Posterior vena cava (tissue), 2 donors: ENCODE measurements around the gene PARVB. TPM values are rescaled to one million over a fixed set of nuclear protein-coding genes. Genes with fewer than 3 reads are reported as not detected.

ENCODE experiments used
- DNase-seq: peaks from one replicate; pipeline ENCODE4 v3.0.0-alpha.2; 2020; ENCODE audit warnings: low spot score
- intact Hi-C, 2 donors: fragments of 100-400 bp; cut with DNase I; formaldehyde crosslinking; loops; one replicate each; pipeline versions ENCODE4 v1.14.1 to v1.14.2; 2022 to 2023
- total RNA-seq, 2 donors: library from RNA; stranded (reverse); fragmentation: NEBNext Ultra II Directional; extraction: Animal tissue kit (Norgen Biotek cat#: 25700); gene quantifications; one replicate each; pipeline ENCODE4 v1.2.1, GENCODE V29; 2021
- donor health status: DM: yes; HTN: yes; CAD: no.
- donor health status: DM: yes; HTN: yes; CAD: no.

PARVB gene
- total RNA-seq, 2 donors from 2014 or later: 49.6 to 51.1 TPM

DNA sequence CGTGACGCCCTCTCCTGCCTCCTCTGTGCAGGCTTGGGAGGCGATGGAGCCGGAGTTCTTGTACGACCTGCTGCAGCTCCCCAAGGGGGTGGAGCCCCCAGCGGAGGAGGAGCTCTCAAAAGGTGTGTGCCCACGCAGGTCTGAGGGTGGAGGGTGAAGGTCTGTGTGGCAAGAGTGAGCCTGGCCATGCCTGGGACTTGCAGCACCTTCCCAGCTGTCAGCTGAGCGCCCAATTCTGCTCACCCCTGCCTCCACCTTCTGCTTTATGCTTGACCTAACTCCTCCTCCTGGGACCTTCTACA, 159.1 kb downstream of the PARVB start:
- no peak for DNase-seq
- intact Hi-C loops: no loop called here

DNA sequence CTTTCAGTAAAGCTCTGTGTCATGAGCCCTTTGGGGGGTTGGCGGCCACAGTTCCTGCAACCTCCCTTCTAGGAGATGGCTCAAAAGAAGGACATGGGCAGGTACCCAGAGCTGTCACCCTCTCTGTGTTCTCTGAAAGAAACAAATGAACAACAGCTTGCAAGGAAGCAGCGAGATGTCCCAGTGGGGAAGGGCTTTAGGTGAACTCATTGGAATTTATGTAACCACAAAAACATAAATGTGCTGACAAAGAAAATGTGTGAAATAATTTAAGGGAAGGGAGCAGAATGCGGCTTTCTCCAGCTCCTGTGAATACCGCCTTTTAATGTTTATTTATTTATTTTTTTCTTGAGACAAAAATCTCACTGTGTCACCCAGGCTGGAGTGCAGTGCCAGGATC, 159.9 kb downstream of the PARVB start:
- intact Hi-C loops: no loop called here
- no peak for DNase-seq

DNA sequence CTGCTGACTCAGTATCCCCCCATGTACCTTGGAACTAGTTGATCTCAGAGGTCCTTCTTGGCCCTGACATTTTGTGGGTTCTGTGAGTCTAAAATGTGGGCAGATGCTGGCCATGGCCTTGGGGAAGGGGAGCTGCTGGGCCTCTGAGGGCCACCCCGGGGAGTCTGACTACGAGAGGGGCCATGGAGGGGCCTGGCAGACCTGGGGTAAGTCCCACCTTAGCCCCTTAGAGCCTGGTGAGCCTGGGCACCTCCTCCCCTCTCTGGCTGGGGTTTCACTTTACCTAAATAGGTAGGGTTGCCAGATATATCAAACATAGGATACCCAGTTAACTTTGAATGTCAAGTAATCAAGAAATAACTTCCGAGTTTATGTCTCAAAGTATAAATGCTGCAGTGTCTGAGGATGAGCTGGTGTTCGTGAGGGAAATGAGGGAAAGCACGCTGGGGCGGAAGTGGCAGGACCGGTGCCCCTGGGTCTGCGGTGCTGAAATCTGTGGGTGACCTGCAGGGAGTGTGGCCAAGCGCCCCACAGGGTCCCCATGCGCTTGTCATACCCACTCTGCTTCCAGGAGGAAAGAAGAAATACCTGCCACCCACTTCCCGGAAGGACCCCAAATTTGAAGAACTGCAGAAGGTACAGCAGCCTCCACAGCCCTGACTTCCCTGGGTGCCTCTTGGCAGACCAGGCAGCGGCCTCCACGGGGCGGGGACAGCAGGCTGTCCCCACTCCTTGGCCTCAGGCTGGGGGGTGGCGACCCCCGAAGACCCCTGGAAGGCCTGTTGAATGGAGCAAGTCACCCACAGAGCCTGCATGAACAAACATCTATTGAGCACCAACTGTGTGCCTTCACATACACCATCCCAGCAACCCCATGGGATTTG, 161.4 kb downstream of the PARVB start:
- DNase-seq: peak; percentile 62

DNA sequence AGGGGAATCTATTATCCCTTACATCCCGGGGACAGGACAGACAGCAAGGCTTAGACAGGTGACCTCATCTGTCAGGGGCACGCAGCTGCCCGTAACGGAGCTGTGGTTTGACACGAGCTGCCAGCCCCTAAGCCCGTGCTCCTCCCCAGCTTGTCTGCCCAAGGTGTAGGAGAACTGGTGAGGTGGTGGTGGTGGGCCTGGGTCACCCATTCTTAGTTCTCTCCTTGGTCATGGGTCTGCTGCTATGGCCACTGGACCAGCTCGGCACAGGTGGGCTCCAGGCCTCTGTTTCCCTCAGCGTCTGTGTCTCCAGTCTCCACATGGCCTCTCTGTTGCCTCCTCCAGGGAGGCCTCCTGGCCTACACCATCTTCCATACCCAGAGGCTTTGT, 162.0 kb downstream of the PARVB start:
- intact Hi-C loops: no loop called here
- DNase-seq: peak; percentile 28

More for the DNA sequence above, 161.4 kb downstream of the PARVB start:
- intact Hi-C loops: no loop called here

DNA sequence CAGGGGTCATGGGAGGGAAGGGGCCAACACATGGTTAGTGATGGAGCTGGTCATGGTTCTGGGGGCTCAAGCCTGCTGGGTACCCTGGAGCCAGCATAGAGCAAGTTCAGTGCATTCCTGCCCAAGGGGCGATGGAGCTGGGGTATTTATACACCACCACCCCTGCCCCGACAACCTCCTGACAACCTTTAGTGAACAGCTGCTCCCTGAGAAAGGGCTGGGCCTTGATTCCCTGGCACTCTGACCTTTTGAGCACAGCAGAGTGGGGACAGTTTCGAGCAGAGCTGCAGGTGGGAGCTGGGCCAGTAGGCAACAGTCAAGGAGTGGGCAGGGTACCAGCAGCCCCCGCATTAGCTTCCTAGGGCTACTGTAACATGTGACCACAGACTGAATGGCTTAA, 162.6 kb downstream of the PARVB start:
- intact Hi-C loops: no loop called here
- peak; percentile 62 for DNase-seq

DNA sequence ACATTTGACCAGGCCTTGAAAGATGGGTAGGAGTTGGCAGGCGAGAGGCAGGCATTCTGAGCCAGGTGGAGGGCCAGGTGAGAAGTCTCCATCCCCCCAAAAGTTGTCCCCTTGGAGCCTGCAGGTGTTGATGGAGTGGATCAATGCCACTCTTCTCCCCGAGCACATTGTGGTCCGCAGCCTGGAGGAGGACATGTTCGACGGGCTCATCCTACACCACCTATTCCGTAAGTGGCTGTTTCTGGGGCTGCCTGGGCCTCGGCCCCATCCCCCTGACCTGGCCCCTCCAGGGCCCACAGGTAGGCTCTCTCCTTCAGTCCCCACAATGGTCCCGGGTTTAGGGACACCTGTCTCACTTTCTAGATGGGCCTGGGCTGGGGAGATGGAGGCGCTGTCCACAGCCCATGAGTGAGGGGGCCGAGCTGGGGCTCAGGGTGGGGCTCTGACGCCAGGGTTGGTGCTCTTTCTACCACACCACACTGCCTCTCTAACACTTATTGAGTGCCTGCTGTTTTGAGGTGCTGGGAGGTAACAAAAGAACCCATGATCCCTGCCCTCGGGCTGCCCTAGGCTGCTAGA, 163.6 kb downstream of the PARVB start:
- intact Hi-C loops: no loop called here
- peak; percentile 64 for DNase-seq

DNA sequence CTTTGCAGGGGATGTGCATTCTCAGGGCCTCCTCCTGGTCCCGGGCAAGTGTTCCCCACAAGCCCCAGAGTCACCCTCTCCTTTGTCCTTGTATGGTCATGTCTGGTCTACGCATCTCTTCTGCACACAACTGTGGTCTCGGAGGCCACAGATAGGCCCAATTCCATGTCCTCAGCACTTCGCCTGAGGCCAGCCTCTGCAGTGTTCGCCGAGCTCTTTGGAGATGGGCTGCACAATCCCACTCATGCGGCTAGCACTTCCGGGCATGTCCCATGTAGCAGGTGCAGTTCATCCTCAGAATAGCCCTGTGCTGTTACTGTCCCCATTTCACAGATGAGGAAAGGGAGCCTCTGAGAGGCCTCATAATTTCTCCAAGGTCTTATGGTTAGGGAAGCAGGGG, 164.2 kb downstream of the PARVB start:
- no peak for DNase-seq
- intact Hi-C loops: no loop called here

DNA sequence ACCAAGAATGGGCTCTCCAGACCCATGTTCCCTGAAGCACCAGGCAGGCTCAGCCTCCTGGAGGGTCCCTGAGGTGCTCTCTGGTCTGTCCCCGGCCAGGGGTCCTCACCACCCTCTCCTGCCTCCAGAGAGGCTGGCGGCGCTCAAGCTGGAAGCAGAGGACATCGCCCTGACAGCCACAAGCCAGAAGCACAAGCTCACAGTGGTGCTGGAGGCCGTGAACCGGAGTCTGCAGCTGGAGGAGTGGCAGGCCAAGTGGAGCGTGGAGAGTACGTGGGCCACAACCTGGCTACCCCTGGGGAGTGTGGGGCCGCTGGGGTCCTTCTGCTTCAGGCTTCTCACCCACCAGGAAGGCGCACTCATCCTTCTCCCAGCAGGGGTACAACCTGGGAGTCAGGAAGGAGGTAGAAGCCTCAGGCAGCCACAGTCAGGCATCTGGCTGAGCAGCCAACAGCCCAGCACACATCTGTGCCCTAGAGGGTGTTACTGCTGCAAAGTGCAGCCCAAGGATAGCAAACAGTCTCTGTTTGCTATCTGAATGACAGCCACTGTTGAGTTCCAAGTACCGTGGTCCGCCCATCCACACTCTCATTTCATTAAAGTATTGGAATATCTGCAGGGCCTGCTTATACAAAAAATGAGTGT, 165.0 kb downstream of the PARVB start:
- no peak for DNase-seq
- intact Hi-C loops: no loop called here

DNA sequence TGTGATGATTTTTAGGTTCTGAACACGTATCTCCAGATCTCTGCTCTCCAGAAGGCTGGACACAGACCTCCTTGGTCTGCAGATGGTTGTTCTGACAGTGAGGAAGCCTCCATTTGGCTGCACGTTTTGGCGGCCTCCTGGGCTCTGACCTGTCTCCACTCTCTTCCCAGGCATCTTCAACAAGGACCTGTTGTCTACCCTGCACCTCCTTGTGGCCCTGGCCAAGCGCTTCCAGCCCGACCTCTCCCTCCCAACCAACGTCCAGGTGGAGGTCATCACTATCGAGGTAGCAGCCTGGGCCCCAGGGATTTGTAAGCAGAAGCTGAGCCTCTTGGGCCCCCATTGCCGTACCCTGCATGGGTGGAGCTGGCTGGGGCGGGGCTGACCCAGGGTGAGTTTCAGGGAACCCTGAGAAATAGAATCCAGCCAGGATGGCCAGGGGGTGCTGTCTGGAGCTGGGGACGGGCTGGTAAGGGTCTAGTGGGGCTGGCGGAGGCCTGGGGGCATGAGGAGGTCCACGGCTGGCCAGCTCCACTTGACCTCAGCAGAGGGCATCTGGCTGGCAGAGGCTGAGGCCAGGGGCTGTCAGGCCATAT, 166.4 kb downstream of the PARVB start:
- DNase-seq: no peak
- intact Hi-C loops: no loop called here

DNA sequence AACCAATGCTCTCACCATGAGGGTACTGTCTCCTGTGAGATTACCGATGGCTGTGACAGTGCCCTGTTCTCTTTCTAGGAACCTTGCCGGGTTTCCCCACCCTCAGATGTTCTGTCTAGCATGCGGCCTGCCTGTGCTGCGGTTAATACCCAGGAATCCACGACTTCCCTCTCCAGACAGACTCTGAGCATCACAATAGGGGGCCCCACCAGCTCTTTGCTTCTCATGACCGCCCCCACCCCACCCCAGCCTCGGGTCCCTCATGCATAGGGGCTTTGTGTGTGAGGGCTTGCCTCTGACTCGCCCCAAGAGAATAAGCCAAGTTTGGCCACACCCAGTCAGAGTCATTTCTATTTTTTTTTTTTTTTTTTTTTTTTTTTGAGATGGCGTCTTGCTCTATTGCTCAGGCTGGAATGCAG, 166.9 kb downstream of the PARVB start:
- no peak for DNase-seq
- intact Hi-C loops: no loop called here

DNA sequence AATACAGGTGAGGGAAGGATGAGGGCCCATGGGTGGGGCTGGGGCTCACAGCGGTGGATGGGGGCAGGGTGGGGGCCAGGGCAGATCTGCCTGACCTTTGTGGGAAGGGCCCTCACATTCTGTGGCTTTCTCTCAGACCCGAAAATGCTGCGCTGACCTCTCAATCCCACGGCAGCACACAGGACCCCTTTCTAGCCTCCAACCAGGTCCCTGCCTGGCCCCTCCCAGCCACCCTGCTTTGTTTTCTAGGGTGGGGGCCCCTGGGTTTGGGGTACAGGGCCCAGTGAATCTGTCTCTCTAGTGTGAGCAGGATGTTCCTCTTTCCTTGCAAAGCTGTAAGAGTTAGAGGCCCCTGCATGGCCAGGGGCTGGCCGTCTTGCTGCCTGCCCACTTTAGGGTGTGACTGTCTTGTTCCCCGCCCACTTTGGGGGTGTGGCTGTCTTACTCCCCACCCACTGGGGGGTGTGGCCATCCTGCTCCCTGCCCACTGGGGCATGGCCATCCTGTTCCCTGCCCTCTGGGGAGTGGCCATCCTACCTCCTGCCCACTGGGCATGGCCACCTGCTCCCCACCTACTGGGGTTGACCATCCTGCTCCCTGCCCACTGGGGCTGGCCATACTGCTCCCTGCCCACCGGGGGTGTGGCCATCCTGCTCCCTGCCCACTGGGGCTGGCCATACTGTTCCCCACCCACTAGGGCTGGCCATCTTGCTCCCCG, 168.2 kb downstream of the PARVB start:
- DNase-seq: no peak
- intact Hi-C loops: no loop called here

DNA sequence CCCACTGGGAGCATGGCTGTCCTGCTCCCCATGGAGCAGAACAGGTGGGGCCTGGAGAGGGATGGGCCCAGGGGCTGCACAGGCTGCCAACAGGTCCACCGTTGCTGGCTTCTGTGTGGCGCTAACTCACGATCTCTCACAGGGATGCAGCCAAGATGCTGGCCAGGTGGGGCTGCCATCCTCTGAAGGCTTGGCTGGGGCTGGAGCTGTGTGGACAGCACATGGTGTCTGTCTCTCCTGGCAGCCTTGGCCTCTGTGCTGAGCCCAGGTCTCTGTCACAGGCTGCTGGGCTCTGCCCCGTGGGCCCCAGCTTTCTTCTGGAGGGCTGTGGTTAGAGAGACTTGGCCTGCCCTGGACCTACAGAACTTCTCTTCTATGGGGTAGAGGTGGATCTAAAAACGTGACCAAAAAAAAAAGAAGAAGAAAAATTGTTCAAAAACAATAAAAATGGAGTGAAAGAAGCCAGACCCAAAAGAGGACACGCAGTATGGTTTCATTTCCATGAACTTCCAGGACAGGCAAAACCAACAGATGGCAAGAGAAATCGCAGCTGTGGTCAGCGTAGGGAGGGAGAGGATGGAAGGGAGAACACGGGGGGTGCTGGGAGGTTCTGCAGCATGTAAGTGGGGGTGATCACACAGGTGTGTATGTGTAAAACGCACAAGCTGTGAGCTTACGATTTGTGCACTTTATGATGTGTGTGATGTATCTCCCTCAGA, 168.9 kb downstream of the PARVB start:
- intact Hi-C loops: no loop called here
- DNase-seq: no peak

DNA sequence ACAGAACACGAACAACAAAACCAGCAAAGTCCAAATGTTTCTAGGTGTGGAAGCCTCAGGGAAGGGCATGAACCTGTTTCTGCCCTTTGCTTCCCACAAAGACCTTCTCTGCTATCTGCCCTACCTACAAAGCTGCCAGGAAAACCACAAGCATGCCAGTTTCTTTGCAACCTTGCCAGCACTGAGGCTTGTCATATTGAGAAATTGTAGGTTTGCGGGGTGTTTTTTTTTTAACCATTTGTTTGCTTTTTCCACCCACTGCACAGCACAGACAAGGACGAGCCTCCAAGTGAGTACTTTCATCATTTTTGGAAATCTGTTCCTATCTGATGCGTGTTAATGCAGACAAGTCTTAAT, 169.4 kb downstream of the PARVB start:
- DNase-seq: no peak
- intact Hi-C loops: no loop called here

DNA sequence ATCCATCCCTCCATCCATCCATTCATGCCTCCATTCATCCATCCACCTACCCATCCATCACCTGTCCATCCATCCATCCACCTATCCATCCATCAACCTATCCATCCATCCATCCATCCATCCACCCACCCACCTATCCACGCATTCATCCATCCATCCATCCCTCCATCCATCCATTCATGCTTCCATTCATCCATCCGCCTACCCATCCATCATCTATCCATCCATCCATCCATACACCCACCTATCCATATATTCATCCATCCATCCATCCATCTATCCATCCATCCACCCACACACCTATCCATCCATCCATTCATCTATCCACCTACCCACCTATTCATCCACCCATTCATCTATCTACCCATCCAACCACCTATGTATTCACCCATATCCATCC, 170.5 kb downstream of the PARVB start:
- DNase-seq: no peak
- intact Hi-C loops: no loop called here

DNA sequence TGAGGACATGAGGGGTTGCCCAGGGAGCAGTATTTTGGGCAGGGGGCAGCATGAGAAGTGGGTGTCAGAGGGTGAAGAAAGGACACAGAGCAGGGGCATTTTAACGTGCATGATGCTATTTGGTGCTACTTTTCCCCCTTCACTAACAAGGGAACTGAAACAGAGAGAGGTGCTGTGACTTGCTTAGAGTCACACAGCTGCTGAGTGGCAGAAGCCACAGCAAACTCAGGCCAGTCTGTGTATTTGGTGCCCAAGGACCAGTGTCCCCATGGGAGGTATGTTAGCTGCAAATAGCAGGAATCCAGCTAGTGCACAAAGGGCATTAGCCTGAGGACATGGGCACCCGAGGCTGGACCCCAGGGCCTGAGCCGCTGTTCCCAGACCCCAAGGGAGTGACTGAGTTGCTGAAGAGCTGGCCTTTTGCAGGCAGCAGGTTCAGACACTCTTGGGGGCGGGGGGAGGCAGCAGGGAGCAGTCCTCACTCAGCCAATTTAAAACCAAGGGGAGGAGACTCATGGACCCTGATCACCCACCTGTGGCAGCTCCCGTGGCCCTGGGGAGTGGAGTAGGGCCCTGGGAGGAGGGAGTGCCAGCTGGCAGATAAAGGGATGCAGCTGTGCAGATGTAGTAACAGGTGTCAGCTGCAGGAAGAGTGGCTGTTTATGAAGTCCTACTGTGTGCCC, 171.2 kb downstream of the PARVB start:
- intact Hi-C loops: no loop called here
- peak; percentile 71 for DNase-seq

DNA sequence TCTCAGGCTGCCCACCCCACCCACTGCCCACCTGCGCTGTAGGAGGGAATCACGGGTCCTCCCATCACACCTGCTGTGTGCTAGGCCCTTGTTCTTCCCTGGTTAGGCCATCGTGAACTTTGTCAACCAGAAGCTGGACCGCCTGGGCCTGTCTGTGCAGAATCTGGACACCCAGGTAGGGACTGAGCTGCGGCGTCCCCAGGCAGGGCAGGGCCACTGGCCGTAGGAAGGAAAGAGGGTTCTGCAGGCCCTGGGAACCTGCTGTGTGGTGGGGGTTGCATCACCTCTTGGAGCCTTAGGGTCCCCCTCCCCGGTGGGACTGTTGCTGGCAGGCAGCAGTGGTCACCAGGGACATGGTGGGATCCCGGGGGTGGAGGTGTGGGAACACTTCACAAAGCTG, 172.1 kb downstream of the PARVB start:
- DNase-seq: peak; percentile 45
- intact Hi-C loops: no loop called here

DNA sequence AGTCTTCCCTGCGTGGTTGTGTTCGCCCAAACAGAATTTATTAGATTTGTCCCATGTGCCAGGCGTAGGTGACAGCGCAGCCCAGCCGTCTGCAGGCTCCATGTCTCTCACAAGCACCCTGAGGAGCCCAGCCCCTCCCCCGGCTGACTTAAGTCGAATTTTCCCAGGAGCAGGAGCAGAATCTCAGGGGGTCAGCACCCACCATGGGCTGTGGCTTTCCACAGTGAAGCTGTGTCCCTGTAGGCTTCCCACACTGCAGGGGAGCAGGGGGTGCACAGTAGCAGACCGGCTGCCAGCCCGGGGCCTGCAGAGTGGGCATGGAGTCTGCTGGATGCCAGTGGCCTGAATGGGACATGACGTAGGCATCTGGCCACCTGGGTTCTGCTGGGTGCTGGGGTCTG, 172.6 kb downstream of the PARVB start:
- intact Hi-C loops: no loop called here
- peak; percentile 63 for DNase-seq

DNA sequence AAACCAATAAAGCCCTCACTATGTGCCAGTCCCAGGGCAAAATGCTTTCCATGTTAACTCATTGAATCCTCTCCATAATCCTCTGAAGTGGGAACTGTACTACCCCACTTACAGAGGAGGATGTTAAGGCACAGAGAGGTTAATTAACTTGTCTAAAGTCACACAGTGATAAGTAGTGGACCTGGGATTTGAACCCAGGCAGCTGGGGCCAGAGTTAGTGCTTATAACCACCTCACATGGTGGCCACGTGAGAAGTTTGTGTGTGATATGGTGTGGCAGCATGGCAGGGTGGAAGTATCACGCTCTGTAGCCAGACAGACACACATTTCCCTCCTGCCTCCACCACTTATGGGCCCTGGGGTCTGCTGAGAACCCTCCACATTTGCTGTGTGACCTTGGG, 173.2 kb downstream of the PARVB start:
- DNase-seq: no peak
- intact Hi-C loops: no loop called here

DNA sequence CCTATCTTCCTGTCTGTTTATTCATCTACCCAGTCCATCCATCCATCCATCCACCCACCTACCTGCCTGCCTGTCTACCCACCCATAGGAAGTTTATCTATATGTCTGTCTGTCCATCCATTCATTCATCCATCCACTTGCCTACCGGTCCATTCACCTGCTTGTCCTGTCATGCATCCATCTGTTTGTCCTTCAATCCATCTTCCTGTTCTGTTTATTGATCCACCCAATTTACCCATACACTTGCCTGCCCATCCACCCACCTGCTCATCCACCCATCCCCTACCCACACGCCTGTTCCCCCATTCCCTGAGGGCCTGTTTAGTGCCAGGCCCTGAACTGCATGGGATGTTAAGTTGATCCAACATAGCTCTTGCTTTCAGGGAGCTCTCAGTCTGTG, 175.1 kb downstream of the PARVB start:
- DNase-seq: no peak
- intact Hi-C loops: no loop called here
